GM21381 (cell line): ENCODE data around the gene C1QTNF9B.

Source experiments
- ATAC-seq: cut with Tn5 transposase; IDR thresholded peaks from one replicate; pipeline ENCODE4 v1.9.1; 2021; ENCODE audit warnings: mild to moderate bottlenecking, moderate library complexity; ENCODE audit not compliant: unreplicated experiment

The C1QTNF9B gene

GRCh38 chr13:23859904-23860303 is 37.4 kb downstream of the C1QTNF9B start:
- no peak for ATAC-seq

GRCh38 chr13:23859455-23859854 is 37.8 kb downstream of the C1QTNF9B start:
- no peak for ATAC-seq

DNA sequence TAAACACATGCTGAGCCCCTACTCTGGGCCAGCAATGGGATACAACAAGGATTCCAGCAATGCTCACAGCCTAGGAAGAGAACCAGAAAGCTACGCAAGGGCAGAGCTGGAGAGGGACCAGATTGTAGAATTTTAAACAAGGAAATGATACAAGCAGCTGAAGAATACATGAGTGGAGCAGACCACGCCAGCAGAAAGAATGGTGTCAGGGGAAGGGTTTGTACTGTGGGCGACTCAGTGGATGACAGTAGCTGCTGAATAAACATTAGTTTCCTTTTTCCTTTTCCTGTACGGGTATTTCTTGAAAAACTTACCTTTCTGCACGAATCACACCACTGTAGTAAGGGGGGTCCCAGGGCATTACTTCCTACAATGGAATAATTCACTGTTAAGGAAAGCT is 38.8 kb downstream of the C1QTNF9B start:
- ATAC-seq, result no peak

- ATAC-seq, result no peak
These were observed 41.1 kb downstream of the C1QTNF9B start for GRCh38 chr13:23856008-23856750.

- ATAC-seq, result no peak
These were observed 41.9 kb downstream of the C1QTNF9B start for GRCh38 chr13:23855360-23855759.

GRCh38 chr13:23852351-23852750 is 45.0 kb downstream of the C1QTNF9B start:
- no peak for ATAC-seq

- ATAC-seq, result no peak
These were observed 46.2 kb downstream of the C1QTNF9B start for GRCh38 chr13:23851106-23851505.

DNA sequence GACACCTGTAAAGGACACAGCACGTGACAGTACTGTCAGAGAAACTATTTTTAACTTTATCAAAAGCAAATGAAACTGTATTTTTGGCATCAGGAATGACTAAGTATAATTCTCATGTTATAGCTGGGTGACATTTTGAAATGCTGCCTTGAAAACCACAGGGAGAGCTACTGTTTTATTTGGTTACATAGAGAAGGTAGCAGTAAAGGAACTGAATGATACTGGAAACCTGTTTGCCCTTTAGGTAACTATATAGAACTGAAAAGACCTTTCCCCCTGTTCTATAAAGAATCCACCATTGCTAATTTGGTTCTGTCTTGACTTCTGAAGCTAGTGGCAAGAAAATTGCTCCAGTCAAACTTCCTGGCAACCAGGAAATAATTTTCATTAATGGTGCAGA is 47.2 kb downstream of the C1QTNF9B start:
- no peak for ATAC-seq

DNA sequence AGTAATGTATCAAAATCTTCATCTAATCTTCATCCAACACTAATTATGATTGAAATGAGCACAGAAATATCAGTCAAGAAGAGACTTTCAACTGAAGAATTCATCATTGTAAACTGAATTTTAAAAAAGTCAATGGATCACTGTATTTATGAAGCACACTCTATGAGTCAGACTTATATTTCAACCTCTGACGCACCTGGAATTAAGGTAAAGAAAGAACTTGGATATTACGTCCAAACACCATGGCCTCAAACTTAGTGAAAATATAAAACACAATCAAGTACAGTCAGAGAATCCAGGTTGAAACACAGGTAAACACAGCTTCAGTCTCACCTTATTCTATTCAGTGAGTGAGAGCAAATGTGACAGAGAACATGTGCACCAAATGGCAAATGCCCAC is 47.6 kb downstream of the C1QTNF9B start:
- ATAC-seq, result no peak

DNA sequence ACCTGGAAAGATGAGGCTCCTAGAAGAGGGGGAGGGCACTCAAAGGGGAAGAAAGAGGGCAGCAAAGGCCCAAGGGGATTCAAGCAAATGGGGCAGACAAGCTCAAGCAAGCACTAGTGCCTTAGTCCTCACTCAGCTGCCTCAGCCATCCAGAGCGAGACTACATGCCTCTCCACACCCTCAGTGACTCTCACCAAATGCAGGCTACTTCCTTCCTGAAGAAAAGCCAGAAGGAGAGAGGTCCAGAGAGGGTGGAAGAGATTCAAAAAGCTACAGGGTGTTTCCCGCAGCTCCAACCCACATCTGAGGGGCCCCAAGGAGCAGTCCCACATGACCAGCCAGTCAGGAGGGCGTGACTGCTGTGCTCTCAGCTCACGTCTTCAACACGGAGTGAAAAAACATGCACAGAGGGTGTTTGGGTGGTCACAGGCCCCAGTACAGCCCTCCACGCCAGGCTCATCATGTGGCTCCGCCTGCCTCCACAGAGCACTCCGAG is 48.6 kb downstream of the C1QTNF9B start:
- ATAC-seq, result no peak

GRCh38 chr13:23848019-23848418 is 49.3 kb downstream of the C1QTNF9B start:
- no peak for ATAC-seq

- no peak for ATAC-seq
These were observed 49.8 kb downstream of the C1QTNF9B start for GRCh38 chr13:23847497-23847896.

DNA sequence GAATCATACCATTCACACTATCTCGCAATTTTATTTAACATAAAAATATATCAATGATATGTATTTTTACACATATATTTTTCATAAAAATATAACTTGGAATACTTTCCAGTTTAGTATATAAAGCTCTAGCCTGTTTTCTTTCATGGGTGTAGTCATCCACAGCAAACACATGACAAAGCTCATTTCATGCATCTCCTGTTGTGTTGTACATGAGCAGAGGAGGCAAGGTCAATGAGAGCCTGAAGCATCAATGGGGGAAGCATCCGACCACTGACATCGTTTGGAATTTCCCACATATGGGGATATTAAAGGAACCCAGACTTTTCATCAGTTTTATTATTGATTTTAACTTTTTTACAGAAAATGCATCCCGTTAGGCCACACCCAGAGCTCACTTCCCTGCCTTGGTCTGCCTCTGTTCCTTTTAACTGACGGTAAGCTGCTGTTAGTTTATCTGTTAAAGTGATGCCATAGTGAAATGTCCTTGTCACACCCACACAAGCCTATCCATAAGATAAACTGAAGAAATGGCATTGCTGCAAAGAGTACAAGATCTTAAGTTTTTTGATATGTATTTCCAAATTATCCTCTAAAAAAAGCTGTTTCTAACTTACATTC is 52.1 kb downstream of the C1QTNF9B start:
- no peak for ATAC-seq

GRCh38 chr13:23844132-23844531 is 53.2 kb downstream of the C1QTNF9B start:
- no peak for ATAC-seq

DNA sequence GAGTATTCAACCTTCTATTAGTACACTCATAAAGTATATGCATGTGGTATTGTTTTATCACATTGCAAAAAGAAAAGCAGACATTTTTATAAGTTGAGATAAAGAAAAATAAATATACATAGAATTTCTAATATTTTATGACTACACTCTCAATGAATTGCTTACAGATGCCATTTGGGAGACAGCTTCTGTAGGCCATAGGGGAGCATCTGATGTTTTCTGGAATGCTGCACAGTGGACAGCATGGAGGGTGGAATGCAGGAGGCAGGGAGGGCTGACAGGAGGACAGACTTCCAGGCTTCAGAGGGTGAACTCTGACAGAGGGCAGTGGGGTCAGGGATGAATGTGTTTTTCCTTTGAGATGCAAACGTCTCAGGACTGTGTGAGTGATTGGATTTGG is 53.9 kb downstream of the C1QTNF9B start:
- no peak for ATAC-seq

GRCh38 chr13:23842406-23842805 is 54.9 kb downstream of the C1QTNF9B start:
- no peak for ATAC-seq
